H1 (cell line): ENCODE results near the gene PDIA5. TPM values are rescaled to one million over a fixed set of nuclear protein-coding genes. Genes with fewer than 3 reads are reported as not detected.

Source experiments
- CTCF ChIA-PET: fragments of 300-600 bp; sonication (Branson Sonifier 250); formaldehyde crosslinking; loops from one replicate; lab custom pipeline; 2021; ENCODE audit not compliant: partially characterized antibody; lab: Charles Lee
- POLR2A ChIA-PET: fragments of 300-600 bp; sonication (Branson Sonifier 250); formaldehyde crosslinking; loops from one replicate; lab custom pipeline; 2021; ENCODE audit warnings: inconsistent platforms; ENCODE audit not compliant: partially characterized antibody; lab: Charles Lee
- DNase-seq, 2 experiments: peaks; one replicate each; pipeline versions ENCODE4 v3.0.0 to v3.0.0-alpha.2; 2010 to 2022; ENCODE audit warnings: low spot score in 2 of 2, low read depth in 1 of 2, mixed read lengths in 1 of 2
- FAIRE-seq: peaks from 2 replicates; lab custom pipeline; 2011; peaks lifted over from hg19 to GRCh38; lab: Jason Lieb, UNC
- H2AFZ ChIP-seq: 2 replicates; pipeline ENCODE4 v1.8.1; 2012; ENCODE audit warnings: low read length, inconsistent platforms
- H2AK5ac ChIP-seq: 2 replicates; pipeline ENCODE4 v1.6.1; 2013; ENCODE audit warnings: low read depth, low read length
- H2BK120ac ChIP-seq: replicated peaks from 2 replicates; pipeline ENCODE3; 2013; ENCODE audit warnings: low read depth, low read length, inconsistent platforms
- H2BK12ac ChIP-seq: 2 replicates; pipeline ENCODE4 v1.6.1; 2013; ENCODE audit warnings: low read depth, low read length
- H2BK15ac ChIP-seq: 2 replicates; pipeline ENCODE4 v1.6.1; 2013; ENCODE audit warnings: low read length
- H2BK20ac ChIP-seq: 2 replicates; pipeline ENCODE4 v1.6.1; 2013; ENCODE audit warnings: low read length
- H2BK5ac ChIP-seq: 2 replicates; pipeline ENCODE4 v1.6.1; 2013; ENCODE audit warnings: low read depth, low read length
- H3K14ac ChIP-seq: 2 replicates; pipeline ENCODE4 v1.6.1; 2013; ENCODE audit warnings: inconsistent platforms; ENCODE audit not compliant: insufficient read length
- H3K18ac ChIP-seq: 2 replicates; pipeline ENCODE4 v1.6.1; 2013; ENCODE audit warnings: low read length; ENCODE audit errors: extremely low read depth
- H3K23ac ChIP-seq: 2 replicates; pipeline ENCODE4 v1.6.1; 2013; ENCODE audit warnings: inconsistent platforms; ENCODE audit not compliant: insufficient read length
- H3K23me2 ChIP-seq: 2 replicates; pipeline ENCODE4 v1.6.1; 2013; ENCODE audit warnings: low read depth, low read length
- H3K27ac ChIP-seq: 2 replicates; pipeline ENCODE4 v1.6.1; 2011; ENCODE audit warnings: low read depth, low read length, inconsistent platforms
- H3K27me3 ChIP-seq, 4 experiments: replicated peaks in 1 of 4; 1 replicate in 1 of 4; 2 replicates in 3 of 4; pipeline versions ENCODE4 v1.6.1 to v1.8.1; 2011 to 2013; ENCODE audit warnings: low read length in 3 of 4, mild to moderate bottlenecking in 3 of 4, inconsistent platforms in 2 of 4, mixed read lengths in 2 of 4, moderate library complexity in 1 of 4; ENCODE audit not compliant: control insufficient read depth in 3 of 4, insufficient read depth in 3 of 4; ENCODE audit errors: extremely low read depth in 1 of 4
- H3K36me3 ChIP-seq, 4 experiments: 2 replicates each; pipeline versions ENCODE4 v1.6.1 to v1.8.1; 2011 to 2013; ENCODE audit warnings: mild to moderate bottlenecking in 4 of 4, low read length in 3 of 4, moderate library complexity in 2 of 4, control low read depth in 1 of 4, inconsistent platforms in 1 of 4; ENCODE audit not compliant: insufficient read depth in 4 of 4, control insufficient read depth in 2 of 4
- H3K4ac ChIP-seq: replicated peaks from 2 replicates; pipeline ENCODE3; 2013; ENCODE audit warnings: low read length, low read depth, mixed read lengths, inconsistent platforms; ENCODE audit not compliant: insufficient read length
- H3K4me1 ChIP-seq, 4 experiments: replicated peaks in 1 of 4; 1 replicate in 1 of 4; 2 replicates in 3 of 4; pipeline versions ENCODE4 v1.6.1 to v1.8.1; 2011 to 2013; ENCODE audit warnings: low read length in 3 of 4, inconsistent platforms in 2 of 4, mixed read lengths in 1 of 4; ENCODE audit not compliant: insufficient read depth in 4 of 4, control insufficient read depth in 3 of 4
- H3K4me2 ChIP-seq, 2 experiments: 2 replicates each; pipeline versions ENCODE4 v1.6.1 to v1.8.1; 2011 to 2013; ENCODE audit warnings: low read depth in 2 of 2, low read length in 2 of 2, control low read depth in 1 of 2, inconsistent platforms in 1 of 2, mild to moderate bottlenecking in 1 of 2; ENCODE audit not compliant: insufficient read depth in 1 of 2
- H3K4me3 ChIP-seq, 4 experiments: fragments of 200-600, 300-600 bp in 1 of 4; sonication (generic), shearing (Covaris generic), sonication (Bioruptor Twin) in 1 of 4; 2 replicates each; pipeline versions ENCODE4 v1.5.1 to v1.8.1; 2011 to 2016; ENCODE audit warnings: low read length in 4 of 4, low read depth in 3 of 4, control low read depth in 2 of 4, inconsistent platforms in 2 of 4, mild to moderate bottlenecking in 2 of 4, mixed read lengths in 1 of 4, moderate library complexity in 1 of 4; ENCODE audit not compliant: insufficient read depth in 2 of 4; ENCODE audit errors: extremely low read depth in 1 of 4
- H3K56ac ChIP-seq: replicated peaks from 2 replicates; pipeline ENCODE3; 2013; ENCODE audit warnings: low read depth, mild to moderate bottlenecking, mixed read lengths, low read length, inconsistent platforms; ENCODE audit not compliant: insufficient read length
- H3K79me1 ChIP-seq: 2 replicates; pipeline ENCODE4 v1.6.1; 2013; ENCODE audit warnings: low read depth, low read length, control low read depth
- H3K79me2 ChIP-seq, 2 experiments: 2 replicates each; pipeline versions ENCODE4 v1.6.1 to v1.8.1; 2012 to 2013; ENCODE audit warnings: low read length in 2 of 2, mild to moderate bottlenecking in 2 of 2, inconsistent platforms in 1 of 2; ENCODE audit not compliant: insufficient read depth in 2 of 2, control insufficient read depth in 1 of 2
- H3K9ac ChIP-seq, 4 experiments: replicated peaks in 1 of 4; 1 replicate in 1 of 4; 2 replicates in 3 of 4; pipeline versions ENCODE4 v1.6.1 to v1.8.1; 2011 to 2013; ENCODE audit warnings: low read depth in 3 of 4, low read length in 3 of 4, control low read depth in 2 of 4, mild to moderate bottlenecking in 2 of 4, moderate library complexity in 2 of 4, inconsistent platforms in 1 of 4; ENCODE audit errors: extremely low read depth in 1 of 4
- H3K9me3 ChIP-seq, 2 experiments: 2 replicates each; pipeline versions ENCODE4 v1.6.1 to v1.8.1; 2012 to 2013; ENCODE audit warnings: mild to moderate bottlenecking in 2 of 2, moderate library complexity in 2 of 2, control low read depth in 1 of 2, inconsistent platforms in 1 of 2, low read depth in 1 of 2, low read length in 1 of 2, mixed read lengths in 1 of 2; ENCODE audit not compliant: insufficient read depth in 2 of 2
- H4K20me1 ChIP-seq, 2 experiments: replicated peaks in 1 of 2; 2 replicates each; pipeline versions ENCODE3 to v1.8.1; 2011 to 2013; ENCODE audit warnings: inconsistent platforms in 2 of 2, low read length in 2 of 2, mild to moderate bottlenecking in 1 of 2; ENCODE audit not compliant: insufficient read depth in 2 of 2, control insufficient read depth in 1 of 2
- H4K5ac ChIP-seq: 2 replicates; pipeline ENCODE4 v1.6.1; 2013; ENCODE audit warnings: low read length, low read depth, mixed read lengths, inconsistent platforms; ENCODE audit not compliant: insufficient read length
- H4K8ac ChIP-seq: 2 replicates; pipeline ENCODE4 v1.8.0; 2013; ENCODE audit warnings: mild to moderate bottlenecking, moderate library complexity, low read length, inconsistent platforms; ENCODE audit not compliant: insufficient read depth; ENCODE audit errors: extremely low read depth
- H4K91ac ChIP-seq: replicated peaks from 2 replicates; pipeline ENCODE3; 2013; ENCODE audit warnings: low read length, mixed read lengths, inconsistent platforms; ENCODE audit not compliant: insufficient read length
- CHD1 ChIP-seq: IDR thresholded peaks from 2 replicates; pipeline ENCODE4 v1.6.1; 2012; ENCODE audit warnings: low read depth, low read length, improper control_type of control experiment
- EP300 ChIP-seq, 2 experiments: IDR thresholded peaks; 1 replicate in 1 of 2; 2 replicates in 1 of 2; pipeline ENCODE4 v1.6.1; 2011 to 2012; ENCODE audit warnings: low read depth in 2 of 2, low read length in 2 of 2, mild to moderate bottlenecking in 2 of 2, borderline replicate concordance in 1 of 2, inconsistent platforms in 1 of 2, moderate library complexity in 1 of 2
- KDM4A ChIP-seq: IDR thresholded peaks from one replicate; pipeline ENCODE4 v1.7.1; 2012; ENCODE audit warnings: low read depth, mild to moderate bottlenecking, moderate library complexity, low read length, inconsistent platforms; ENCODE audit not compliant: severe bottlenecking
- MAFK ChIP-seq: IDR thresholded peaks from 2 replicates; pipeline ENCODE4 v1.6.1; 2012; ENCODE audit warnings: low read depth, mild to moderate bottlenecking, improper control_type of control experiment, low read length
- RBBP5 ChIP-seq: IDR thresholded peaks from 2 replicates; pipeline ENCODE4 v1.7.1; 2012; ENCODE audit warnings: low read depth, mild to moderate bottlenecking, inconsistent platforms, low read length, moderate library complexity, borderline replicate concordance
- WGBS, 2 experiments: shearing (Covaris generic) in 1 of 2; methylation state at CpG; one replicate each; pipeline versions ENCODE4 v1.1.6 to v1.1.7; 2013 to 2015; ENCODE audit warnings: low lambda C conversion rate in 2 of 2, mixed read lengths in 2 of 2, inconsistent platforms in 1 of 2, low coverage in 1 of 2, missing lambda C conversion rate in 1 of 2; ENCODE audit not compliant: insufficient replicate concordance in 2 of 2, insufficient coverage in 1 of 2, insufficient read length in 1 of 2; ENCODE audit errors: extremely low coverage in 1 of 2, missing lambda C conversion rate in 1 of 2; 5-methylcytosine and 5-hydroxymethylcytosine counted together
- polyA plus RNA-seq, 7 experiments: library from polyadenylated mRNA; depleted of rRNA in 3 of 7; stranded (reverse) in 5 of 7; unstranded in 2 of 7; fragments of >200 nt in 5 of 7; fragments of 200-250 nt in 2 of 7; gene quantifications; 1 replicate in 5 of 7; 2 replicates in 1 of 7; 4 replicates in 1 of 7; pipeline versions ENCODE4 v1.2.1 to v1.2.3, GENCODE V29; 2011 to 2013; ENCODE audit warnings: missing spikeins in 2 of 7, mixed read lengths in 2 of 7
- total RNA-seq: library from RNA; stranded (reverse); fragmentation: NEBNext Ultra II Directional; extraction: Animal tissue kit (Norgen Biotek cat#: 25700); gene quantifications from 2 replicates; pipeline ENCODE4 v1.2.1, GENCODE V29; 2021

PDIA5 gene
- total and polyA plus RNA-seq, 2 of the 8 experiments (the other 6 are each of a cell fraction or from before 2014, with no cell fraction given) = 18.2 to 32.8 TPM

GRCh38 chr3:123068601-123069381, 2.0 kb downstream of the PDIA5 start:
- CTCF ChIA-PET = interaction anchor here (0.6 to 2.3 kb wide), 4 partner anchors 17 to 39 kb away, joined by 3 to 5 read pairs (median 3); no protein-coding TSS in a partner anchor
- FAIRE-seq (no peak), DNase-seq (no peak)
- Histone ChIP-seq H3K4me2 (peak overlapping the region; percentile 97 to 100), H2BK12ac (peak overlapping the region; percentile 60; the same call in 1 of the 2 replicates), H2BK5ac (0 out of 2 replicates have a peak overlapping the region, but pooled peaks have one; percentile 60), H2BK20ac (no peak overlapping the region), H3K27ac (no peak overlapping the region), H3K18ac (peak overlapping the region; percentile 74; the same call in 1 of the 2 replicates), H3K4me3 (peak overlapping the region; percentile 61 to 86 (median 67); a peak in 7 of 8 replicates), H4K5ac (no peak overlapping the region), H2BK15ac (0 out of 2 replicates have a peak overlapping the region, but pooled peaks have one; percentile 84), H2AK5ac (peak overlapping the region; percentile 93; the same call in 1 of the 2 replicates), H3K9ac (peak overlapping the region in 2 of 4 experiments; percentile 2 to 12; a peak in 4 of 7 replicates), H3K4me1 (peaks cover 7 to 17% (median 12%) of the 10 kb centered on the region in 4 experiments), H4K91ac (no peak overlapping the region), H3K23me2 (peaks cover 20% of the 10 kb centered on the region), H3K14ac (no peak overlapping the region), H3K27me3 (peaks cover 0 to 13% (median 8%) of the 10 kb centered on the region in 4 experiments; a peak in 5 of 7 replicates), H3K56ac (no peak overlapping the region), H3K9me3 (no peaks in the 10 kb centered on the region; a peak in 1 of 4 replicates), H4K8ac (no peak overlapping the region), H3K36me3 (no peaks in the 10 kb centered on the region), H4K20me1 (peaks cover 12 to 20% of the 10 kb centered on the region in 2 experiments), H3K79me2 (peaks cover 14 to 61% of the 10 kb centered on the region in 2 experiments), H2AFZ (no peak overlapping the region), H3K4ac (no peak overlapping the region), H3K23ac (no peak overlapping the region), H3K79me1 (peaks cover 17% of the 10 kb centered on the region), H2BK120ac (no peak overlapping the region)
- POLR2A ChIA-PET = interaction anchor here (0.6 to 1.7 kb wide), 5 partner anchors 8 to 75 kb away, joined by 3 to 6 read pairs (median 3); partner anchors contain the start of gene SEMA5B
- 42% methylated on average over 12 of the region's 12 CpGs; no CpG with 5 or more reads in 1 of the 2 experiments for WGBS, 2 experiments
- TF ChIP-seq KDM4A (peak; percentile 29), CHD1 (no peak), MAFK (0 out of 2 replicates have a peak, but pooled peaks have one; percentile 7), RBBP5 (0 out of 2 replicates have a peak, but pooled peaks have one; percentile 8), EP300 (IDR thresholded peaks at IDR 0.05; ENCODE audit: borderline replicate concordance in 1 of 2, low read depth in 2 of 2, low read length in 2 of 2) (no peak)
